GM19240 (cell line): ENCODE data around the gene ADCY5.

Source experiments
- DNase-seq: peaks from one replicate; pipeline ENCODE4 v3.0.0; 2011; ENCODE audit warnings: low spot score; ENCODE audit not compliant: insufficient read length

The ADCY5 gene

DNA sequence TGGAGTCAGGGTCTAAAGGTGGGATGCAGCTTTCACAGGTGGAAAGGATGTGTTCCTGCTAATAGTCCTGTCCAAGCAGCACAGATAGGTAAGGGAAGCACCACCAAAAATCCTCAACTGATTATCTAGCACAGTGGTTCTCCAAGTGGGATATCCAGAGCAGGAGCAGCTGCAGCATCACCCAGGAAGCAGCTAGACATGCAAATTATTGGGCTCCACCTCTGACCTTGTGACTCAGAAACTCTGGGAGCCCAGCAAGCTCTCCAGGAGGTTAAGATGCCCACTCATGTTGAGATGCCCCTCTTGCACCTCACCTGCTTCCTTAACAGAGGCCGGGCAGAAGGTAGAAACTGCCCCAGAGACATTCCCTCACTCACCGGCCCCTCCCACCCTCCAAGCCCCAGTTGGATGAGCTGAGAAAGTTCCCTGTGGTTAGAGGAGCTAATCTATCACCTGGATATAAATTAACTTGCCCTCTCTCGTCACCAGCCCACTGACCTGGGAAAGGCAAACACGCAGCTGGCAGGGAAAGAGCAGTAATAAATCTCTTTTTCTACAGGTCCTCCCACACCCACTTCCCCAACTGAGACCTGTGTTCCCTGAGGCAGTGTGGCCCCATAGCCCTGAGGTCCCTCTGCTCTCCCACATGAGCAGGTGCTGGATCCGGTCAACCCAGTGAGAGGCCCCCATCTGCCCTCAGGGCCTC lies 39.3 kb downstream of the ADCY5 start:
- DNase-seq, result no peak

DNA sequence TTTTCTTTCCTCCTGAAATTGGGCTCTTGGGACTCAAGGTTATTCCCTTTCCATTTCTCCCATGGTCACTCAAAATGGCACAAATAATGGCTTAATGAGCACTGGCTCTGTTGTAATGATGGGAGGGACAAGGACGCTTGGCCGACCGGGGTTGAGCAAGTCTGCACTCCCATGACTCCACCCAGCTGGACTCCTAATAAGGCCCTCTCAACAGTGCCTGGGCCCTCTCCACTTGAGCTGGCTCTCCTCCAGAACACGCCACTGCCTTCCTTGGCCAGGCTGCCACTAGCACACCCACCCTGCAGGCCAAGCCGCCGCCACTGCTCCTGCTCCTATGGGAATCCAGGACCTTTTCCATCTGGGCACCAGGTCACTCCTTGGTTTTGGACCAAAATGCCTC lies 42.3 kb downstream of the ADCY5 start:
- no peak for DNase-seq

DNA sequence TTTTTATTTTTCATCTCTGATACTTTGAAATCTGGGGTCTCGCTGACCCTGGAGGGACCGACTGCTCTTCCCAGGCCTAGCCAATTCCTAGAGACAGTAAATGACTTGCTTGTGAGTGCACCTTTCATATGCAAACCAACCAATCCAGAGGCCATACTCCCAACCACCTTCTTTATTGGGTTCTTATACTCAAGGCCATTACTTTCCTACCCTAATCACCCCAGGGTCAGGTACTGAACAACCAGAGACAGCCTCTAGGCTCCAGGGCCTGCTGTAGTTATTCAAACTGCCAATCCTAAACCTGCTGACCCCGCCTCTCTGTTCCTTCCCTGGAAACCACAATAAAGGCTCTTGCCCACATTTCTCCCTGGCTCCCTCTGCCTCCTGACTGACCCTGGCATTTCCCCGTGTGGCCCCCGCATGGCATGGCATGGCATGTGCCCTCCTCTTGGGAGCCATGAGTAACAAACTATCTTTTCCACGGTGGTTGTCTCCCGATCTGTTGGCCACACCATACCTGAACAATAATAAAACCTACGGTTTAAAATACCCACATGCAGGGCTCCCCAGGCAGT lies 42.9 kb downstream of the ADCY5 start:
- DNase-seq, result no peak

DNA sequence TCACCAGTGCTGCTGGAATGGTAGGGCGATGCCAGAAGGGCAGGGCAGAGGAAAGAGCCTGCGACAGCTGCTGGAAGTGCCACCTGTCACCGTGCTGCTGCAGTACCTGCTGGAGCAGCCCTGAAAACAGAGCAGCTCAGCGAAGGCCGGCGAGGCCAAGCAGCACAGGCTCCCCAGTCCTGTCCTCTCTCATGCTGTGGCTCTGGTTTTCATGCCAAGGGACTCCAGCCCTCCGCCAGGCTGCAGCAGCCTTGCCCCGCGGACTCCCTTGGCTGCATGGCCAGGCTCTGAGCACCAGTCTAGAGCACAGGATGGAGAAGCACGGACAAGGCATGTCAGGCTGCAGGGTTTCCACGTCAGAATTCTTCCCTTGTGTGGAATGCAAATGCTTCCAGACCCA lies 43.9 kb downstream of the ADCY5 start:
- no peak for DNase-seq

DNA sequence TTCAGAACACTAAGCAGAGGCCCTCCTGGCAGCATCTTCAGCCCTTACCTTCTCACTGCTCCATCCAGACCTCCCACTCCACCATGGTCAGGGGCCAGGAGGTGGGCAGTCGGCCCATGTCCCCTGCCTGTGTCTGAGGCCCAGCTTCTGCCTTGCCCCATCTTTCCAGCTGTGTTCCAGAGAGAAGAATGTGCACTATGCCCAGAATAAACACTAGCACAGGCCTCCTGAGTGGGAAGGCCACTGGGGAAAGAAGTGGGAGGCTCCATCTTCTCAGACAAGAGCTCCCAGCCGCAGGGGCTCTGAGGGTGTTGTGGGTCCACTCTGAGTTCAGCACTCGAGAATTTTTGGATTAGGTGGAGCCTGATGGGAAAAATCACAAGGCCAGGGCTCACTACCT lies 44.5 kb downstream of the ADCY5 start:
- no peak for DNase-seq

DNA sequence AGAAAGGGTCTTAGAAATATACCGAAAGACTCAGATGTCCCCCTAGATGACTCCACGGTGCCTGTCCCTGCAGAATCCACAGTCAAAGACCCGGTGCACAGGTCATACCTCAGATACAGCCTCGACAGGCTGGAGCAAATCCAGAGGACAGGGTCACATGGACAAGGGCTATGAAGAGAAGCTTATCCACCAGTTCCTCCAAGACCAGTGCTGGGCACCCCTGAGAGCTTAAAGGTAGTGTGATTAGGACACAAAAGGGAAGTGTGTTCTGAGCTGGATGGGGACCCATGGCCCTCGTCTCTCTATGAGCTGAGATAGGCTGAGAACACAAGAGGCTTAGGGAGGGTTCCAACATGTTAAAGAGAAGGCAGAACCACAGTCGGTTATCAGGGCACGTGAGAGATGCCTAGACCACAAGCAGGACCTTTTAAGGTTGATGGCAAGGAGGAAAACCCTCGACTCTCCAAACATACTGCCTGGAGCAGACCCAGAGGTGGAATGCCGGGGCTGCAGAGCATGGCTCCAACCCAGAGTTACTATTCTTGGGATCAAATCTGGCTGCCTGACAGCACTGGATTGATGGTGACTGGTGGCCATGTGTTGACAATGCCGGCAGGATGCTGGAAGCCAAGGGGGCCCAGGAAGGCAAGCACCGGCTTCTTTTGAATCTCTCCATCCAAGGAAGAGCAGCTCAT lies 46.9 kb downstream of the ADCY5 start:
- DNase-seq, result no peak

DNA sequence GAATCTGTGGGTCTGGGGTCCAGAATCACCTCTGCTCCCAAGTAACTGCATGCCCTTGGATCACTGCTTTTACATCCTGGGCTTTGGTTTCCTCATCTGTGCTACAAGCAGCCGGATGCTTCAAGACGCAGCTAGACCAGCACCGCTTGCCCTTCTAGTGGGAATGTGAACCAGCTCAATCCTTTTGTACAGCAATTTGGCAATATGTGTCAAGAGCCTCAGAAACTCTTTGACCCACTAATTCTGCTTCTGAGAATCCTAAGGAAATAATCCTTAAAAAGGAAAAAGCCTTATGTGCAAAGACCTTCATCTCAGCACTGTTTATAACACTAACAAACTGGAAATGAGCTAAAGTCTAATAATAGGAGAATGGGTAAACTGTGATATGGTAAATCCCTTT lies 48.7 kb downstream of the ADCY5 start:
- no peak for DNase-seq

DNA sequence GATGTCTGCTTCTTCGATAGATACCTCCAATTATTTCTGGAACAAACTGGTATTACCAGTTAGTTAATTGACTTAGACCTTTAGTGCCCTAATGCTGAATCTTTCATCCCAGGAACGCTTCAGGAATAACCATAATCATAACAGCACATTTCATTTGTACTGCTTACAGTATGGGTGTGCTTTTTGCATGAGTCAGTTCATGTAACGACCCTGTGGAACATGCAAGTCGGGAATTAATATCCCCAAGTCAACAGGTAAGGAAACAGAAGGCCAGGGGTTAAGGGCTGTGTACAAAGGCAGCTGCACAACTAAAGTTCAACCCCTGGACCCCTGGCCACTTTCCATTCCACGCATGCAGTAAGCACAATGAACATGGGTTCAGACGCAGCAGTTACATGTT lies 49.2 kb downstream of the ADCY5 start:
- DNase-seq, result no peak

DNA sequence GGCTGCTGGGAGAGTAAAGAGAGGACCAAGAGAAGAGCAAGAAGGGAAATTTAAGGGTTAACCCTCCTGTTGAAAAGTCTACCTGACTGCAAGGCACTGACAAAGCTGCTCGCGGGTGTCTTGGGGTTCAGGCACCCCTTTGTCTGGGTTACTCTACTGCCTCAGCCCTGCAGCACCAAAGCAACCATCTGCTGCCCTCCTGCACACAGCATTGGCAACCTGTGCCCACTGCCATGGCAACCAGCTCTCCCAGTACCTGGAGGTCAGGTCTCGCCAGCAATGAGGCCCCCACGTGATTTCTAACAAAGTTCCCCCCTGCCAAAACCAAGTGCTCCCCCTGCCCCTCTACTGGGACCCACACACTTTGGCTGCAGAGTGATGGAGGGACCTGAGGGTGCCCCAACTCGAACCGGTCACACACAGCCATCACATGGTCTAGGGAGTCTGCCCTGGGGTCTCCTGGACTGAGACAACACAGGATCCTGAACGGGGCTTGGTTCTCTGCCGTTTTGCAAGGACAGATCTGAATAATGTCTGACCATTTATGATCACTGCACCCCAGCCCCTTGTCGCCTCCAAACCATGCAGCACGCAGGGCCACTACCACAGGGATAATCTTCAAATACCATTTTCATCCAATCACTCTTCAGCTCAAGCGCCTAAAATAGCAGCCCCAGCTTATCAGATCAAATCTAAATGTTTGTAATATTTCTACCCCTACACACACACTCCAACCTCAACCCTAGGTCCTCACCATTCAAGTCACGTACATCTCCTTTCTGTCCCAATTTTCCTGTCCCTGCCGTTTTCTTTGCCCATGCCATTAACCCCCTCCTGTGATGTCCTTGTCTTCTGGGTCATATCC lies 50.7 kb downstream of the ADCY5 start:
- no peak for DNase-seq

DNA sequence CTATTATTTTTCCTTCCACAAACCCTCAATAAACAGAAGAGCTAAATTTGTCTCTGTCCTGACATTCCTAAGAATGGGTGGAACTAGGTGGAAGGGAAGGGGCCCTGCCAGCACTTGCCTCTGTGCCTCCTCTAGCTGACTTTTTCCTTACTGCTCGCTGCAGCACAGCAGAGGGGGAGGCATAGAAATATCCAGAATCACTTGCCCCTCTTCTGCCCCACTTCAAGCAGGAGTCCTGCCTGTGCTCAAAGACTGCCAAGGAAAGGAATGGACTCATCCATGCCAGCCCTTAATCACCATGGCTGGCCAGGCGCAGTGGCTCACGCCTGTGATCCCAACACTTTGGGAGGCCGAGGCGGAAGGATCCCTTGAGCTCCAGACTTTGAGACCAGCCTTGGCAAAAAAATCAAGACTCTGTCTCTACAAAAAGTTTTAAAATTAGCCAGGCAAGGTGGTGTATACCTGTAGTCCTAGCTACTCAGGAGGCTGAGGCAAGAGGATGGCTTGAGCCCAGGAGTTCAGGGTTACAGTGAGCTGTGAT lies 51.8 kb downstream of the ADCY5 start:
- DNase-seq, result no peak

DNA sequence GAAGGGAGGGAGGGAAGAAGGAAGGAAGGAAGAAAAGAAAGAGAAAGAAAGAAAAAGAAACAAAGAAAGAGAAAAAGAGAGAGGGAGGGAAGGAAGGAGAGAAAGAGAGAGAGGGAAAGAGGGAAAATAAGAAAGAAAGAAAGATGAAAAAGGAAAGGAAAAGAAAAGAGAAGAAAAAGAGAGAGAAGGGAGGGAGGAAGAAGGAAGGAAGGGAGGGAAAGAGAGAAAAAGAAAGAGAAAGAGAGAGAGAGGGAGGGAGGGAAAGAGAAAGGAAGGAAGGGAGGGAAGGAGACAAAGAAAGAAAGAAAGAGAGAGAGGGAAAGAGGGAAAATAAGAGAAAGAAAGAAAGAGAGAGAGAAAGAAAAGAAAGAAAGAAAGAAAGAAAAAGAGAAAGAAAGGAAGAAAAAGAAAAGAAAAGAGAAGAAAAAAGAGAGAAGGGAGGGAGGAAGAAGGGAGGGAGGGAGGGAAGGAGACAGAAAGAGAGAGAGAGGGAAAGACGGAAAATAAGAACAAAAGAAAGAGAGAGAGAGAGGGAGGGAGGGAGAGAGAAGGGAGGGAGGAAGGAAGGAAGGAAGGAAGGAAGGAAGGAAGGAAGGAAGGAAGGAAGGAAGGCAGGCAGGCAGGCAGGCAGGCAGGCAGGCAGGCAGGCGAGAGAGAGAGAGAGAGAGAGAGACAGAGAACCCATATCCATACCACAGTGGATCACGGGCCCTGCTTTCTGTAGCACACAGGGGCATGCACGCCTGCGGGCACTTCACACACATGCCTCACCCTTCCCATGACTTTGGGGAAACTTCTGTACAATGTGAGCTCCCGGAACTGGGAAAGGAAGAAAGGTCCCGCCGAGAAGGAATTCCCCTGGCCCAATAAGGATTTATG lies 52.5 kb downstream of the ADCY5 start:
- no peak for DNase-seq

DNA sequence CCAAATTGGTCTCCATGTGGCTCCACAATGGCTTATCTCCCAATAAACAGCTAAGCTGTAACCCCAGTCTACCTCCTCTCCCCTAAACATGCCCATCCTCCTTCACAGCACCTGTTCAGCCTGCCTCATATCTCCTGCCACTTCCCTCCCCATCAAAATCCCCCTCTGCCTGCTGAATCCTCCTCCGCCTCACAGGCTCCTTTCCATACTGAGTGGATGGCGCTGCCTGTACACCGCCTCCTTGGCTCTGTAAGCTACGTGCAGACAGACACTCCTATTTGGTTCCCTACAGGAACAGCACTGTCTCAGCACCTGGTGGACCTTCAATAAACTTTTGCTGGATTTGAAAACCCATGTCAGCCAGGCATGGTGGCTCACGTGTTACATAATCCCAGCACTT lies 53.7 kb downstream of the ADCY5 start:
- no peak for DNase-seq

DNA sequence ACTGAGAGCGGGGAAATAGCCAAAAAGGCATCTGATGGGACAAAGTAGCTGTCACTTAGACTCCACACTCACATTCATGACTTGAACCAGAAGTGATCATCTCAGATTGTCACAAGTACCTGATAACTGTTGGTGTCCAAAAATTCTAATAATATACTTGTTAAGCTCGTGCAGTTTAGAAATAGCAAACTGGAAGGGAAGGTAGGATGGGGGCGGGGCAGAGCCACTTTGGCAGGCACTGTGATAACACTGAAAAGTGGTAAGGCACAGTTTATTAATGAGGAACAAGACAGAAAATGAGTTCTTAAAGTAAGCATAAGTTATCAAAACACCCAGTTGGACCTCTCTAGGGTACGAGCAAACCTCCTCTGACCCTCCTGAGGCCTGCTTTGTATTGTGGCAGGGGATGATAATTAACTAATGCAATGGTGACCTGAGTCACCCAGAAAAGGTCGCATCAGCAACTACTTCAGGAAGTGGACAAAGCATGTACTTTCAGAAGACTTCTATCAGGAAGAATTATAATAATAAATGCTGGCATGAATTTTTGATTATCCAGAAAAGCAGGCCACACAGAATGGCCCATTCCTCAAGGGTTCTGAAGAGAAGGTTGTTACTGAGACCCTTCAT lies 54.4 kb downstream of the ADCY5 start:
- DNase-seq, result no peak

DNA sequence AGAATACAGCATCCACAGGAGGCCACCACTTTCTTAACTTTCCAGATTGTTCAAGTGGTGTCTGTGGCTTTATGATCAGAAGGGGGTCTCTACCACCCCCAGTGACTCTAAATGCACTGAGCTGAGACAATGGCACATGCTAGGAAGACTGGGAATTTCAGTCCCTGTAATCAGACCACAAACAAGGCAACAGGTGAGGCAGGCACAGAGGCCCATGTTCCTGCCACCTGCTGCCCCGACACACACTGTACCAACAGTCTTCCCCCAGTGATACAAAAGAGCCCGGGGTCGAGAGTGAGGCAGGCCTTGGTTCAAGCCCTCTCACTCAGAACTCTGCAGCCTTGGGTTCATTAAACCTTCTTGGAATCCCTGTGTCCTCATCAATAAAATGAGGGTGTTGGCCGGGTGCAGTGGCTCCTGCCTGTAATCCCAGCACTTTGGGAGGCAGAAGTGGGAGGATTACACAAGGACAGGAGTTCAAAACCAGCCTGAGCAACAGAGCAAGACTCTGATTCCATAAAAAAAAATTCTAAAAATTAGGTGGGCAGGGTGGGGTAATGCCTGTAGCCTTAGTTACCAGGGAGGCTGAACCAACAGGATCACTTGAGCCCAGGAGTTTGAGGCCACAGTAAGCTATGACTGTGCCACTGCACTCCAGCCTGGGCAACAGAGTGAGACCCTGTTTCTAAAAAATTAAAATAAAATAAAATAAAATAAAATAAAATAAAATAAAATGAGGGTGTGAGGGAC lies 55.8 kb downstream of the ADCY5 start:
- no peak for DNase-seq

DNA sequence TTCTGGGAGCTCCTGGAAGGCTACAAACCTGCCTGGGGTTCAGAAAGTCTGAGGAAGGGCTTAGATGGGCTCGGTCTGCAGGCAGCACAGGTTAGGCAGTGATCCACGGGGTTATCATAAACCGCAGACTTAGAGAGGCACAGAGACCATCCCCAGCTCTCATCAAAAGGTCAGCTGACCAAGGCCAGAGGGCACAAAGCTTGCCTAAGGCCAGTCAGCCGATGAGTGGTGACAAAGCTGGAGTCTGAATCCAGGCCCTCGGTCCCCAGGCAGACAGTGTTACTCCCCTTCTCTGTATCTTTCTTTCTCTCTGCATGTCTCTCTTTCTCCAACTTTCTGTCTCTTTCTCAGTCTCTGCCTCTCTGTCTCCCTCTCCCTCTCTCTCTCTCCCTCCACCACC lies 56.5 kb downstream of the ADCY5 start:
- DNase-seq, result no peak

DNA sequence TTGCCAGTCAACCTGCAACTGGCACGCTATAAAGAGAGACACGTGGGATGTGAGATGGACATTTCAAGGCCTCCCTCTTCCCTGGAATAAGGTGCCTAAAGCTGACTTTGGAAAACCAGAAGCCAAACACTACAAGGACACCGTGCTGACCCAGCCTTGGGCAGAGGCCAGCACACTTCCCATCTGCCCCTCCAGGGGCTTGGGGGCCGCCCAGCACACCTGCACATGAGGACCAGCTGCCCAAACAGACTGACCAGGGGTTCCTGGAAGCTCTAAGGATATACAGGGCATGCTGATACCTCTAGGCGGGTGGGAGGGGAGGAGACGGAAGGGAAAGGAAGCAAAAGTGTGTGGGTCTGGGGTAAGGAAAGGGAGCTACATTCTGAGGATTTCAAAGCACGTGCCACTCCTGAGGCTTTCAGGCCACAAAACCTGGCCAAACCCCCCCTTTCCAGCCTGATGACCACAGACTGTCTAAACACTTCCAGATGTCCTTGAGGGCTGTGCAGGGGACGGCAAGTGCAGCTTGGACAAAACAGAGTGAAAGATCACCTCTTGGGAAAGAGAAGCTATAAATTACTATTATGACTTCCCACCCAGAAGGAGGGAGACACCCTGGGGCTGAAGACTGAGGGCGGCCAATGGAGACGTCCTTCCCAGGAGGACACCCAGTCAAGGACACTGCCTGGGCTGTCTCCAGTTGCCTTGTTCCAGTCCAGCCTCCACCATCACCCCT lies 57.9 kb downstream of the ADCY5 start:
- no peak for DNase-seq

DNA sequence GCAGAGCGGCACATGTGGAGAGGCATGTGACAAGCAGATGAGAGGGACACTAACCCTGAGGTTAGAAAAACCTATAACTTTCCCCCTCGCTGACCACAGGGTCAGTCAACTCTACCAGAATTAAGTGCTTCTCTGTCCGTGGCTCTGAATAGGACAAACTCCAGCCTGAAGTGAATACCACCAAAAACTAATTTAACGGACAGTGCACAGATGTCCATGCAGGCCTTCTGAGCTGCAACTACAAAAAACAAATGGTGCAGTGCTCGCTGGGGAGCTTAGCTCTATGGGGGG lies 59.3 kb downstream of the ADCY5 start:
- DNase-seq, result no peak

DNA sequence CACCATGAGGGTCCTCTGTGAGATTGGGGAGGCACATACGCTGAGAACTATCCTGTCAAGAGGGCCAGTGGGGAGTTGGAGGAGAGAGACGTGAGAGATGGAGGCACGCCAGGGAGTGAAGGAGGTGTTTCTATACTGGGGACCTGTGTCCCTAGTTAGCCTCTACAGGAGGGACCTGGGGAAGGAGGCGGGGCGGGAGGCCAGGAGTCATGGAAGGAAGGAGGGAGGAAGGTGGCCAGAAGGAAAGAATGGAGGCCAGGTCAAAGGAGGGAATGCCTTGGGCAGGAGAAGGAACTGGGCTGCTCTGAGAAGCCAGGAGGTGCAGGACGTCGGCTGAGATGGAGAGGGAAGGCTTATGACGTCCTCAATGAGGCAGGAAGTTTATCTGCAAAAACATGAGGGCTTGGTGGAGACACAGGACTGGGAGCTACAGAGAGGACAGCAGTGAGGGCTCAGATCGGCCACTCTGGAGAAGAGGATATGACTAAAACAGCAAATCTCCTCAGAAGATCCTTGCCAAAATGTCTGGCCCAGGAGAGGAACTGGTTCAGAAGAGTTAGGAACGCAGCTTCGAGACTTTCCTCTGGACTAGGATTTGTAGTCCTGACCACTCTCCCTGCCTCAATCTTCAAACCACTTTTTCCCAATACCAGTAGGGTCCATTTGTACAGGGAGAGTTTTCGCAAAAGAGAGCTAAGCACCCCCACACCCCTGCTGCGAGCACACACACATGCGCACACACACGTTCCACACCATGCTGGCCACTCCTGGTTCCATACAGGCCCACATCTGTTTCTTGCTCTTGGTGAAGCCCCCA lies 59.9 kb downstream of the ADCY5 start:
- no peak for DNase-seq
